ENCODE results near the gene PLXNB2.

PLXNB2 gene

GRCh38 chr22:50298937-50299784 is 8.3 kb downstream of the PLXNB2 start:
- no peak for DNase-seq (ENCODE audit: low spot score)
- TF ChIP-seq, protein P1, sequence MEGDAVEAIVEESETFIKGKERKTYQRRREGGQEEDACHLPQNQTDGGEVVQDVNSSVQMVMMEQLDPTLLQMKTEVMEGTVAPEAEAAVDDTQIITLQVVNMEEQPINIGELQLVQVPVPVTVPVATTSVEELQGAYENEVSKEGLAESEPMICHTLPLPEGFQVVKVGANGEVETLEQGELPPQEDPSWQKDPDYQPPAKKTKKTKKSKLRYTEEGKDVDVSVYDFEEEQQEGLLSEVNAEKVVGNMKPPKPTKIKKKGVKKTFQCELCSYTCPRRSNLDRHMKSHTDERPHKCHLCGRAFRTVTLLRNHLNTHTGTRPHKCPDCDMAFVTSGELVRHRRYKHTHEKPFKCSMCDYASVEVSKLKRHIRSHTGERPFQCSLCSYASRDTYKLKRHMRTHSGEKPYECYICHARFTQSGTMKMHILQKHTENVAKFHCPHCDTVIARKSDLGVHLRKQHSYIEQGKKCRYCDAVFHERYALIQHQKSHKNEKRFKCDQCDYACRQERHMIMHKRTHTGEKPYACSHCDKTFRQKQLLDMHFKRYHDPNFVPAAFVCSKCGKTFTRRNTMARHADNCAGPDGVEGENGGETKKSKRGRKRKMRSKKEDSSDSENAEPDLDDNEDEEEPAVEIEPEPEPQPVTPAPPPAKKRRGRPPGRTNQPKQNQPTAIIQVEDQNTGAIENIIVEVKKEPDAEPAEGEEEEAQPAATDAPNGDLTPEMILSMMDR (IDR thresholded peaks at IDR 0.05; ENCODE audit: extremely low read depth, missing control alignments) = no peak

DNA sequence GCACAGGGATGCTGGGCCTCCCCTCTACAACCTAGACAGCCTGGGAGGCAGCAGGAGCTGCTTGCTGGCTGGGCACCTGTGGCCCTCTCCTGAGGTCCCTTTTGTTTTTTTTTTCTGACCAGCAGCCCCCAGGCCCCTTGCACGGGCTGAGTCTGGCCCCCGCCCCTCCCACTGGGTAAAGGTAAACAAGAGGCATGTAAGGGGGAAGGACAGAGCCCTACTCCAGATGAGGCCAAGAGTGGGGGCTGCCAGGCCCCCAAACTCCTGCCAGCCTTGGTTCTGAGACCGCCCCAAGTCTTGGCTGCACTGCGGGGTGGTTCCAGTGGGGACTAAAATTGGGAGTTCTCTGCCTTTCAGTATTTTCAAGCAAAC is 9.2 kb downstream of the PLXNB2 start:
- TF ChIP-seq, protein P1 (IDR thresholded peaks at IDR 0.05; ENCODE audit: extremely low read depth, missing control alignments) = no peak
- no peak for DNase-seq (ENCODE audit: low spot score)

DNA sequence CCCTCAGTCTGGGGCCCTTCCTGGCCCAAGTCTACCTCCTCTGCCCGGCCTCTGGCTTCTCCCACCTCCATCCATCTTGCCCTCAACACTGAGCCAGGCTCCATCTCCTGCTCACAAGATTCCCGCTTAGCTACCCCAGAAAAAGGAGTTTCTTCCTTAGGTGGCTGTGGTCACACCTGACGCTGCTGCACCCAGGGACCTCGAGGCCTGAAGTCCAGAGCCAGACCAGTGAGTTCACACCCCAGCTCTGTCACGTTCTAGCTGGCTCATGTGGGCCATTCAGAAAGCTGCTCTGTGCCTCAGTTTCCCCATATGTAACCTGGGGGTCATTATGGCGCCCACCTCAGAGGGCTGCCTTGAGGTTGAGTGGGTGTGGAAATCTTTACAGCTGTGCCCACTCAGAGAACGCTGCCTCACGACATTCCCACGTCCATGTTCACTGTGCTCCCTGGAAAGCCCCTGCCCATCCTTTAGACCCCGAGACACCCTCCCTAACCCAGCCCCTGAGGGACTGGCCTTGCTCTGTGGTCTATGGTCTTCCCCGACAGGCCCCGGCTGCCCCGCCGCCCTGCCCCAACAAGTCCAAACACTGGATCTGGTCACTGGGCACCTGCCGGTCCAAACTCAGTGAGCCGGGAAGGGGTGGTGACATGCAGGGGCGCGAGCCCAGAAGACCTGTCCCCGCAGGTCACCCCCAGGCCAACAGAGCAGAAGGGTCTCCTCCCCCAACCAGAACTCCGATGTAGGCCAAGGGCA is 9.8 kb downstream of the PLXNB2 start:
- no peak for DNase-seq (ENCODE audit: low spot score)
- TF ChIP-seq, protein P1 (IDR thresholded peaks at IDR 0.05; ENCODE audit: extremely low read depth, missing control alignments) = no peak

GRCh38 chr22:50296658-50297490 is 10.6 kb downstream of the PLXNB2 start:
- TF ChIP-seq, protein P1 (IDR thresholded peaks at IDR 0.05; ENCODE audit: extremely low read depth, missing control alignments) = no peak

GRCh38 chr22:50294319-50294656 is 13.2 kb downstream of the PLXNB2 start:
- no peak for DNase-seq (ENCODE audit: low spot score)
- TF ChIP-seq, protein P1 (IDR thresholded peaks at IDR 0.05; ENCODE audit: extremely low read depth, missing control alignments) = no peak

More at GRCh38 chr22:50296658-50297490, 10.6 kb downstream of the PLXNB2 start:
- no peak for DNase-seq (ENCODE audit: low spot score)

GRCh38 chr22:50293441-50294318 is 13.8 kb downstream of the PLXNB2 start:
- TF ChIP-seq, protein P1 (IDR thresholded peaks at IDR 0.05; ENCODE audit: extremely low read depth, missing control alignments) = no peak
- no peak for DNase-seq (ENCODE audit: low spot score)
